CD14-positive monocyte (primary cell): ENCODE measurements around the gene COBLL1. TPM values are rescaled to one million over a fixed set of nuclear protein-coding genes. Genes with fewer than 3 reads are reported as not detected.

Experiments
- DNase-seq, 3 donors: peaks; one replicate each; pipeline ENCODE4 v3.0.0-alpha.2; 2011 to 2022
- H2AFZ ChIP-seq: 2 replicates; pipeline ENCODE4 v1.6.0; 2012; ENCODE audit warnings: mild to moderate bottlenecking, low read depth, low read length, inconsistent platforms; ENCODE audit not compliant: insufficient read depth, poor library complexity, severe bottlenecking
- H3K27ac ChIP-seq, 2 donors: 1 replicate in 1 of 2; 2 replicates in 1 of 2; pipeline ENCODE4 v1.5.1; 2012 to 2013; ENCODE audit warnings: low read length in 2 of 2, control low read depth in 1 of 2, inconsistent platforms in 1 of 2, low read depth in 1 of 2, mild to moderate bottlenecking in 1 of 2
- H3K27me3 ChIP-seq, 2 donors: one replicate each; pipeline versions ENCODE4 v1.6.0 to v1.6.1; 2011 to 2013; ENCODE audit warnings: low read length in 2 of 2; ENCODE audit not compliant: control insufficient read depth in 2 of 2, insufficient read depth in 2 of 2
- H3K36me3 ChIP-seq, 2 donors: replicated peaks in 1 of 2; 1 replicate in 1 of 2; 2 replicates in 1 of 2; pipeline versions ENCODE4 v1.5.1 to v1.6.1; 2012 to 2013; ENCODE audit warnings: low read length in 2 of 2, control low read depth in 1 of 2, inconsistent platforms in 1 of 2, mild to moderate bottlenecking in 1 of 2; ENCODE audit not compliant: insufficient read depth in 2 of 2, control insufficient read depth in 1 of 2
- H3K4me1 ChIP-seq, 2 donors: 1 replicate in 1 of 2; 2 replicates in 1 of 2; pipeline versions ENCODE4 v1.5.1 to v1.6.1; 2012 to 2013; ENCODE audit warnings: low read length in 2 of 2, control low read depth in 1 of 2, inconsistent platforms in 1 of 2, mild to moderate bottlenecking in 1 of 2, moderate library complexity in 1 of 2; ENCODE audit not compliant: insufficient read depth in 2 of 2, control insufficient read depth in 1 of 2
- H3K4me2 ChIP-seq: replicated peaks from 2 replicates; pipeline ENCODE3; 2012; ENCODE audit warnings: low read length, moderate library complexity, mild to moderate bottlenecking; ENCODE audit not compliant: poor library complexity, severe bottlenecking; ENCODE audit errors: extremely low read depth
- H3K4me3 ChIP-seq, 3 experiments: fragments of 200-600 bp in 1 of 3; sonication (generic) in 1 of 3; replicated peaks in 1 of 3; 1 replicate in 2 of 3; 2 replicates in 1 of 3; pipeline ENCODE4 v1.5.1; 2011 to 2013; ENCODE audit warnings: low read length in 3 of 3, mild to moderate bottlenecking in 3 of 3, control low read depth in 2 of 3, low read depth in 2 of 3, inconsistent platforms in 1 of 3, moderate library complexity in 1 of 3
- H3K79me2 ChIP-seq: 2 replicates; pipeline ENCODE4 v1.6.0; 2012; ENCODE audit warnings: mild to moderate bottlenecking, control low read depth, inconsistent platforms, low read length, moderate library complexity; ENCODE audit not compliant: insufficient read depth
- H3K9ac ChIP-seq: 2 replicates; pipeline ENCODE4 v1.6.0; 2017; ENCODE audit warnings: low read length, mild to moderate bottlenecking; ENCODE audit not compliant: insufficient read depth, poor library complexity, severe bottlenecking
- H3K9me3 ChIP-seq, 2 donors: replicated peaks in 1 of 2; 1 replicate in 1 of 2; 2 replicates in 1 of 2; pipeline versions ENCODE4 v1.5.1 to v1.6.1; 2012 to 2013; ENCODE audit warnings: low read length in 2 of 2, control low read depth in 1 of 2; ENCODE audit not compliant: control insufficient read depth in 1 of 2, insufficient read depth in 1 of 2
- H4K20me1 ChIP-seq: 2 replicates; pipeline ENCODE4 v1.6.0; 2012; ENCODE audit warnings: mild to moderate bottlenecking, low read length, control low read depth, moderate library complexity; ENCODE audit not compliant: insufficient read depth
- H3K27ac Mint-ChIP-seq, 7 donors: one replicate each; pipeline ENCODE4 v1.8.0; 2020; ENCODE audit warnings: mild to moderate bottlenecking in 7 of 7, mixed read lengths in 7 of 7, moderate library complexity in 6 of 7, inconsistent platforms in 2 of 7
- H3K27me3 Mint-ChIP-seq, 3 donors: one replicate each; pipeline ENCODE4 v1.8.0; 2021 to 2022; ENCODE audit warnings: low read depth in 3 of 3, mild to moderate bottlenecking in 3 of 3, mixed read lengths in 3 of 3, moderate library complexity in 3 of 3, inconsistent platforms in 1 of 3
- H3K36me3 Mint-ChIP-seq, 2 donors: one replicate each; pipeline ENCODE4 v1.8.0; 2020; ENCODE audit warnings: mixed read lengths in 2 of 2, inconsistent platforms in 1 of 2, mild to moderate bottlenecking in 1 of 2
- H3K4me1 Mint-ChIP-seq: one replicate; pipeline ENCODE4 v1.8.0; 2020; ENCODE audit warnings: mild to moderate bottlenecking, mixed read lengths
- H3K4me3 Mint-ChIP-seq, 2 donors: one replicate each; pipeline ENCODE4 v1.8.0; 2020; ENCODE audit warnings: mild to moderate bottlenecking in 2 of 2, mixed read lengths in 2 of 2, moderate library complexity in 1 of 2
- H3K9me3 Mint-ChIP-seq, 7 donors: one replicate each; pipeline ENCODE4 v1.8.0; 2020 to 2022; ENCODE audit warnings: mixed read lengths in 7 of 7, mild to moderate bottlenecking in 6 of 7, moderate library complexity in 6 of 7, inconsistent platforms in 2 of 7
- WGBS: methylation state at CpG from one replicate; pipeline ENCODE4 v1.1.5; 2013; ENCODE audit warnings: missing lambda C conversion rate; ENCODE audit not compliant: insufficient coverage; 5-methylcytosine and 5-hydroxymethylcytosine counted together
- intact Hi-C, 2 donors: fragments of 100-400 bp; cut with micrococcal nuclease; formaldehyde crosslinking; loops; one replicate each; pipeline versions ENCODE4 v1.15.0 to v1.15.1; 2023
- polyA plus RNA-seq, 3 donors: library from polyadenylated mRNA; depleted of rRNA in 1 of 3; unstranded in 2 of 3; stranded (reverse) in 1 of 3; fragments of 300-500 nt in 2 of 3; fragments of >200 nt in 1 of 3; fragmentation: Illumina TruSeq in 2 of 3; gene quantifications; 1 replicate in 2 of 3; 2 replicates in 1 of 3; pipeline ENCODE4 v1.2.3, GENCODE V29; 2012 to 2021
- TF ChIP-seq, protein P1 (sequence below): fragments of 200-600 bp; IDR thresholded peaks from one replicate; pipeline ENCODE4 v1.8.0; 2022; ENCODE audit warnings: antibody characterized with exemption, mild to moderate bottlenecking

Gene COBLL1
- polyA plus RNA-seq, 3 donors = 0.18 to 0.54 (median 0.24) TPM

DNA sequence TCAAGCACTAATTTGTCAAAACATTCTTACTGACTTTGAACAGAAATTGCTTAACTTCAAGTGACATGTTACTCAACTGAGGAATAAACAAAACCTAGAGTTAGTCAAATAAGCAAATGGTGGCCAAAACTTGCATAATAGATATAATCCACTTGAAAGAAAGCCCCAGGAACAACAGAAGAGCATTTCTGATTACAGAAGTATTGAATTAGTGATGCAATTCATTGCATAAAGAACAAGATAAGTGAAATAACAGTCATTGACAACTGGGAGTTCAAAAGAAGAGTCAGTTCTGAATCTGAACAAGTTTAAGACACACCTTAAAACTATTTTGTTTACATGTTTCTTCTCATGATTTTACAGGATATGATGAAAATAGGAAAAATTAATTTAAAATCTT lies 30.8 kb downstream of the COBLL1 start:
- intact Hi-C loops = no loop called here
- H3K9me3 Mint-ChIP-seq = peaks cover 0 to 2% (median 0%) of the 10 kb centered on the region in 7 donors

DNA sequence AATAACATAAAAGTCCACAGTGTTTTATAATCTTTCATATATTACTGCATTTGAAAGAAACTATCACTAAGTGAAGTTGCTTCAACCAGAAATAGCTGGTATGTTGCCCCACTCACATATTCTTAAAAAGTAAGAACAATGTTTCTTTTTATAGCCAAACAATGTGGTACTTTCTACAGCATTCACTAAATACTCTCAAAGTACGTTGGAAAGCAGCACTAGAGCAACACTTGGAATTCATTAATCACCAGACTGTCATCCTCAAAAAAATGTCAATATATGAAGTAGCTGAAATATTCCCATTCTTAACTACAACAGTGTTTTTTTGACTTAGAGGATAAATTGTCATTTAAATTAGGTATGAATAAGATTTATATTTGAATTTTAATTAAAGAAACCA lies 32.8 kb downstream of the COBLL1 start:
- H3K4me1 Mint-ChIP-seq = peaks cover 3% of the 10 kb centered on the region
- H3K9me3 Mint-ChIP-seq = peaks cover 0 to 2% (median 0%) of the 10 kb centered on the region in 7 donors
- no peak for DNase-seq
- TF ChIP-seq, protein P1, sequence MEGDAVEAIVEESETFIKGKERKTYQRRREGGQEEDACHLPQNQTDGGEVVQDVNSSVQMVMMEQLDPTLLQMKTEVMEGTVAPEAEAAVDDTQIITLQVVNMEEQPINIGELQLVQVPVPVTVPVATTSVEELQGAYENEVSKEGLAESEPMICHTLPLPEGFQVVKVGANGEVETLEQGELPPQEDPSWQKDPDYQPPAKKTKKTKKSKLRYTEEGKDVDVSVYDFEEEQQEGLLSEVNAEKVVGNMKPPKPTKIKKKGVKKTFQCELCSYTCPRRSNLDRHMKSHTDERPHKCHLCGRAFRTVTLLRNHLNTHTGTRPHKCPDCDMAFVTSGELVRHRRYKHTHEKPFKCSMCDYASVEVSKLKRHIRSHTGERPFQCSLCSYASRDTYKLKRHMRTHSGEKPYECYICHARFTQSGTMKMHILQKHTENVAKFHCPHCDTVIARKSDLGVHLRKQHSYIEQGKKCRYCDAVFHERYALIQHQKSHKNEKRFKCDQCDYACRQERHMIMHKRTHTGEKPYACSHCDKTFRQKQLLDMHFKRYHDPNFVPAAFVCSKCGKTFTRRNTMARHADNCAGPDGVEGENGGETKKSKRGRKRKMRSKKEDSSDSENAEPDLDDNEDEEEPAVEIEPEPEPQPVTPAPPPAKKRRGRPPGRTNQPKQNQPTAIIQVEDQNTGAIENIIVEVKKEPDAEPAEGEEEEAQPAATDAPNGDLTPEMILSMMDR = no peak
- Histone ChIP-seq H3K27ac (no peak overlapping the region), H3K79me2 (no peaks in the 10 kb centered on the region), H3K4me3 (no peak overlapping the region), H3K9ac (no peak overlapping the region), H3K36me3 (no peaks in the 10 kb centered on the region), H3K4me2 (no peak overlapping the region), H3K9me3 (no peaks in the 10 kb centered on the region), H4K20me1 (no peaks in the 10 kb centered on the region), H3K4me1 (peaks cover 0 to 6% of the 10 kb centered on the region in 2 donors), H2AFZ (no peak overlapping the region), H3K27me3 (no peaks in the 10 kb centered on the region)
- intact Hi-C loops = no loop called here
- H3K36me3 Mint-ChIP-seq = no peaks in the 10 kb centered on the region
- no peak overlapping the region for H3K27ac Mint-ChIP-seq
- no peak overlapping the region for H3K4me3 Mint-ChIP-seq
- H3K27me3 Mint-ChIP-seq = no peaks in the 10 kb centered on the region
- WGBS = no CpG with 5 or more reads among the region's 1 CpG

More for the DNA sequence above, 30.8 kb downstream of the COBLL1 start:
- Histone ChIP-seq H4K20me1 (no peaks in the 10 kb centered on the region), H3K4me3 (no peak overlapping the region), H3K4me1 (peaks cover 0 to 6% of the 10 kb centered on the region in 2 donors), H3K9me3 (no peaks in the 10 kb centered on the region), H3K4me2 (no peak overlapping the region), H3K36me3 (no peaks in the 10 kb centered on the region), H3K27ac (no peak overlapping the region), H2AFZ (no peak overlapping the region), H3K9ac (no peak overlapping the region), H3K79me2 (no peaks in the 10 kb centered on the region), H3K27me3 (no peaks in the 10 kb centered on the region)
- TF ChIP-seq, protein P1 = no peak
- peak; percentile 1 to 23 (median 4) for DNase-seq
- Mint-ChIP-seq H3K27ac (no peak overlapping the region), H3K27me3 (no peaks in the 10 kb centered on the region), H3K4me1 (peaks cover 5% of the 10 kb centered on the region), H3K4me3 (no peak overlapping the region), H3K36me3 (no peaks in the 10 kb centered on the region)
